A549 (cell line): ENCODE measurements around the gene NTRK1.

ENCODE experiments used
- CHD4 ChIP-seq: fragments of 200-600 bp; sonication (generic); IDR thresholded peaks from 2 replicates; pipeline ENCODE4 v1.6.1; 2016; ENCODE audit warnings: antibody characterized with exemption, mild to moderate bottlenecking, borderline replicate concordance
- CTCF ChIP-seq: fragments of >200 bp; sonication (Bioruptor Twin); formaldehyde crosslinking; IDR thresholded peaks from 3 replicates; pipeline ENCODE4 v1.5.1; 2016

GRCh38 chr1:156828400-156829124 lies 32.1 kb upstream of the NTRK1 start:
- TF ChIP-seq CTCF = no peak
- TF ChIP-seq CHD4 = no peak
